Measurements from ENCODE around the gene ZC3H15. TPM values are rescaled to one million over a fixed set of nuclear protein-coding genes. Genes with fewer than 3 reads are reported as not detected.

ZC3H15 gene
- total RNA-seq, 1 experiment from 2014 or later = 98.8 TPM

- ChIA-PET POLR2A (no interaction called here), CTCF (no interaction called here)
- Mint-ChIP-seq H3K4me1 (ENCODE audit: insufficient read depth, unreplicated experiment) (no peaks in the 10 kb centered on the region), H3K9me3 (ENCODE audit: unreplicated experiment) (peaks cover 5% of the 10 kb centered on the region), H3K27me3 (ENCODE audit: insufficient read depth, unreplicated experiment) (no peaks in the 10 kb centered on the region), H3K36me3 (ENCODE audit: insufficient read depth, unreplicated experiment) (peaks cover 5% of the 10 kb centered on the region), H3K27ac (ENCODE audit: low read depth, unreplicated experiment) (no peak overlapping the region), H3K4me3 (ENCODE audit: unreplicated experiment) (no peak overlapping the region)
- no peak for TF ChIP-seq CTCF (IDR thresholded peaks at IDR 0.05; ENCODE audit: unreplicated experiment)
- intact Hi-C loops (cut with micrococcal nuclease) = no loop called here
- no TSS peak for BruUV-seq (replicated peaks)
- no peak for DNase-seq (ENCODE audit: unreplicated experiment)
Measured at GRCh38 chr2:186442885-186443284, 43.2 kb upstream of the ZC3H15 start.

- BruUV-seq (replicated peaks) = no TSS peak
- CTCF ChIA-PET = no interaction called here
- intact Hi-C loops (cut with micrococcal nuclease) = no loop called here
- H3K27ac Mint-ChIP-seq (ENCODE audit: low read depth, unreplicated experiment) = no peak overlapping the region
- no peaks in the 10 kb centered on the region for H3K27me3 Mint-ChIP-seq (ENCODE audit: insufficient read depth, unreplicated experiment)
- peaks cover 5% of the 10 kb centered on the region for H3K9me3 Mint-ChIP-seq (ENCODE audit: unreplicated experiment)
- no peak for DNase-seq (ENCODE audit: unreplicated experiment)
- H3K4me1 Mint-ChIP-seq (ENCODE audit: insufficient read depth, unreplicated experiment) = no peaks in the 10 kb centered on the region
- no peak for TF ChIP-seq CTCF (IDR thresholded peaks at IDR 0.05; ENCODE audit: unreplicated experiment)
- no peak overlapping the region for H3K4me3 Mint-ChIP-seq (ENCODE audit: unreplicated experiment)
- POLR2A ChIA-PET = no interaction called here
- H3K36me3 Mint-ChIP-seq (ENCODE audit: insufficient read depth, unreplicated experiment) = peaks cover 5% of the 10 kb centered on the region
Measured at GRCh38 chr2:186443851-186444250, 42.2 kb upstream of the ZC3H15 start.

GRCh38 chr2:186445506-186445905 lies 40.6 kb upstream of the ZC3H15 start:
- Mint-ChIP-seq H3K9me3 (ENCODE audit: unreplicated experiment) (no peaks in the 10 kb centered on the region), H3K27me3 (ENCODE audit: insufficient read depth, unreplicated experiment) (no peaks in the 10 kb centered on the region), H3K4me1 (ENCODE audit: insufficient read depth, unreplicated experiment) (no peaks in the 10 kb centered on the region), H3K27ac (ENCODE audit: low read depth, unreplicated experiment) (no peak overlapping the region), H3K4me3 (ENCODE audit: unreplicated experiment) (no peak overlapping the region), H3K36me3 (ENCODE audit: insufficient read depth, unreplicated experiment) (no peaks in the 10 kb centered on the region)
- intact Hi-C loops (cut with micrococcal nuclease) = no loop called here
- no peak for TF ChIP-seq CTCF (IDR thresholded peaks at IDR 0.05; ENCODE audit: unreplicated experiment)
- no TSS peak for BruUV-seq (replicated peaks)
- CTCF ChIA-PET = interaction anchor here (0.5 to 1.5 kb wide), 2 partner anchors 9 to 970 kb away, joined by 3 read pairs; no protein-coding TSS in a partner anchor
- DNase-seq (ENCODE audit: unreplicated experiment) = no peak
- POLR2A ChIA-PET = interaction anchor here (0.6 to 0.7 kb wide), 2 partner anchors 9 to 18 kb away, joined by 3 read pairs; no protein-coding TSS in a partner anchor

- POLR2A ChIA-PET = interaction anchor here (0.7 to 1.8 kb wide), 2 partner anchors 12 to 107 kb away, joined by 3 read pairs; no protein-coding TSS in a partner anchor
- TF ChIP-seq CTCF (IDR thresholded peaks at IDR 0.05; ENCODE audit: unreplicated experiment) = no peak
- H3K9me3 Mint-ChIP-seq (ENCODE audit: unreplicated experiment) = no peaks in the 10 kb centered on the region
Measured at GRCh38 chr2:186455613-186456012, 30.4 kb upstream of the ZC3H15 start.

More at GRCh38 chr2:186455613-186456012, 30.4 kb upstream of the ZC3H15 start:
- Mint-ChIP-seq H3K27me3 (ENCODE audit: insufficient read depth, unreplicated experiment) (no peaks in the 10 kb centered on the region), H3K4me1 (ENCODE audit: insufficient read depth, unreplicated experiment) (no peaks in the 10 kb centered on the region), H3K4me3 (ENCODE audit: unreplicated experiment) (no peak overlapping the region), H3K27ac (ENCODE audit: low read depth, unreplicated experiment) (no peak overlapping the region), H3K36me3 (ENCODE audit: insufficient read depth, unreplicated experiment) (peaks cover 15% of the 10 kb centered on the region)
- no peak for DNase-seq (ENCODE audit: unreplicated experiment)
- no TSS peak for BruUV-seq (replicated peaks)
- CTCF ChIA-PET = interaction anchor here (1.6 kb wide), 1 partner anchor 1164 kb away, joined by 6 read pairs; no protein-coding TSS in a partner anchor
- intact Hi-C loops (cut with micrococcal nuclease) = loop anchor here (5.0 kb wide), 1 partner anchor 1248 kb away; no protein-coding TSS in a partner anchor

Data from MCF 10A (cell line).